ENCODE measurements around the gene ROBO2. TPM values are rescaled to one million over a fixed set of nuclear protein-coding genes. Genes with fewer than 3 reads are reported as not detected.

The ROBO2 gene
- total and polyA plus RNA-seq, 8 donors: 0.65 to 4.3 (median 1.6) TPM

- H3K4me3 ChIP-seq: no peak overlapping the region
- no peak for ATAC-seq
- H3K36me3 ChIP-seq: no peaks in the 10 kb centered on the region
- FAIRE-seq: no peak
- TF ChIP-seq, protein P1, sequence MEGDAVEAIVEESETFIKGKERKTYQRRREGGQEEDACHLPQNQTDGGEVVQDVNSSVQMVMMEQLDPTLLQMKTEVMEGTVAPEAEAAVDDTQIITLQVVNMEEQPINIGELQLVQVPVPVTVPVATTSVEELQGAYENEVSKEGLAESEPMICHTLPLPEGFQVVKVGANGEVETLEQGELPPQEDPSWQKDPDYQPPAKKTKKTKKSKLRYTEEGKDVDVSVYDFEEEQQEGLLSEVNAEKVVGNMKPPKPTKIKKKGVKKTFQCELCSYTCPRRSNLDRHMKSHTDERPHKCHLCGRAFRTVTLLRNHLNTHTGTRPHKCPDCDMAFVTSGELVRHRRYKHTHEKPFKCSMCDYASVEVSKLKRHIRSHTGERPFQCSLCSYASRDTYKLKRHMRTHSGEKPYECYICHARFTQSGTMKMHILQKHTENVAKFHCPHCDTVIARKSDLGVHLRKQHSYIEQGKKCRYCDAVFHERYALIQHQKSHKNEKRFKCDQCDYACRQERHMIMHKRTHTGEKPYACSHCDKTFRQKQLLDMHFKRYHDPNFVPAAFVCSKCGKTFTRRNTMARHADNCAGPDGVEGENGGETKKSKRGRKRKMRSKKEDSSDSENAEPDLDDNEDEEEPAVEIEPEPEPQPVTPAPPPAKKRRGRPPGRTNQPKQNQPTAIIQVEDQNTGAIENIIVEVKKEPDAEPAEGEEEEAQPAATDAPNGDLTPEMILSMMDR (IDR thresholded peaks at IDR 0.05): no peak
- H3K9me3 ChIP-seq: no peaks in the 10 kb centered on the region
- 61 to 71% methylated on average over 6 of the region's 6 CpGs for WGBS, 2 donors
- H3K4me1 ChIP-seq: no peaks in the 10 kb centered on the region
- no peak overlapping the region for H3K27ac ChIP-seq
- DNase-seq: no peak
- H3K27me3 ChIP-seq: no peaks in the 10 kb centered on the region
- intact Hi-C loops (cut with DNase I): no loop called here
Observed at GRCh38 chr3:77321646-77322045, 281.7 kb downstream of the ROBO2 start.

DNA sequence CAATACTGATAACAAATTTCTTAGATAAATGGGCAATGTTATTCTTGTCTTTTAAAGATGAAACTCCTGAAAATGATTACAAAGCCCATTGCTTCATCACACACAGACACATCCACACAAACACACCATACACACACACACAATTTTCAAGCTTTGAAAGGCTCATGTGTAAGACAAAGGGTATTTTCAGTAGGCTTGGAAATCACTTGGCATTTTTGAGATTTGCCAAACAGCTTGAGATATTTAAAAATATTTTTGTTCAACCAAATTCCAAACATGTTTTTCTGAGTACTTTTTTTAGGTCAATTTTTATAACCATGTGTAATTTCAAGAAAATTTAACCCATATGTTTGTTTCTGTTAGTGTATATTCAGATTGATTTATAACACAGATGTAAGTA is 283.7 kb downstream of the ROBO2 start:
- ATAC-seq: no peak
- FAIRE-seq: no peak

DNA sequence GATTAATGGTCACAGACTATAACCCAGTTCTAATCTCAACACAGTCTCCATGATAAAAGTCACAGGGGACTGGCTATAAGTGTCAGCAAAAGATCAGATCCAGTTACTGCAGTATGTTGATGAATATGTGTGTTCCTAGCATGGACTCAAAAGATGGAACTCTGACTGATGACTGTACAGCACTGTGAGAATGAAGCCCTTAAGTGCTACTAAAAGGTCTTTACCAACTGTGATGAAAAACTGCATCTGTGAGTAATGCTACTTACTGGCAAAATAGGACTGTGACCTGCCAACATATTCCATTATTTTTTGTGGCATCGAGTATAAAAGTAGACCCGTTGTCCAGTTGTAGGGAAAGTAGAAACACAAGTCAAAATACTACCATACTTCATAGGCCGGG is 284.2 kb downstream of the ROBO2 start:
- no peaks in the 10 kb centered on the region for H3K4me1 ChIP-seq
- no peak for DNase-seq
- H3K36me3 ChIP-seq: no peaks in the 10 kb centered on the region
- ATAC-seq: no peak
- intact Hi-C loops (cut with DNase I): no loop called here
- H3K4me3 ChIP-seq: no peak overlapping the region
- 91 to 93% methylated on average over 3 of the region's 3 CpGs for WGBS, 2 donors
- TF ChIP-seq, protein P1 (IDR thresholded peaks at IDR 0.05): no peak
- no peak overlapping the region for H3K27ac ChIP-seq
- H3K27me3 ChIP-seq: no peaks in the 10 kb centered on the region
- H3K9me3 ChIP-seq: no peaks in the 10 kb centered on the region
- FAIRE-seq: no peak

More for the DNA sequence above, 283.7 kb downstream of the ROBO2 start:
- no peaks in the 10 kb centered on the region for H3K4me1 ChIP-seq
- intact Hi-C loops (cut with DNase I): no loop called here
- no peak overlapping the region for H3K4me3 ChIP-seq
- H3K9me3 ChIP-seq: no peaks in the 10 kb centered on the region
- no peak for DNase-seq
- TF ChIP-seq, protein P1 (IDR thresholded peaks at IDR 0.05): no peak
- no peak overlapping the region for H3K27ac ChIP-seq
- H3K36me3 ChIP-seq: no peaks in the 10 kb centered on the region
- no peaks in the 10 kb centered on the region for H3K27me3 ChIP-seq

DNA sequence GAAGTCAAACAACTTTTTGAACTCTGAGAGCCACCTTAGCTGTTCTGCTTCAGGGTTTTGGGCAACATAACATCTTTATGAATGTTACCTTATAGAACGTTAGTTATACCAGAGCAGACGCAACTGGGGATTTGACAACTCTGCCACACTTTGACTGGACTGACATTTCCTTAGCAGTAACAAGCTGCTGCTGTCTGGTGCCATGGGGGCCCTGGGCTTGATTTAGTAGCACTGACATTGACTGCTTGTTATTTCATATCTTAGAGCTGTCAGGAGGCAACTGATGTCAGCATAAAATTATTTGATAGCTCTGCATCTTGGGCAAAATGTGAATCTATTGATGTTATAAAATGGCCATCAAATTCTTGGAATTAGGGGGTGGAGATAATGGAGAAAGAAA is 285.4 kb downstream of the ROBO2 start:
- no peak for FAIRE-seq
- H3K9me3 ChIP-seq: no peaks in the 10 kb centered on the region
- H3K4me1 ChIP-seq: no peaks in the 10 kb centered on the region
- TF ChIP-seq, protein P1 (IDR thresholded peaks at IDR 0.05): no peak
- no peaks in the 10 kb centered on the region for H3K36me3 ChIP-seq
- H3K27ac ChIP-seq: no peak overlapping the region
- WGBS, 2 donors: 84 to 91% methylated on average over 2 of the region's 2 CpGs
- intact Hi-C loops (cut with DNase I): no loop called here
- H3K27me3 ChIP-seq: no peaks in the 10 kb centered on the region
- no peak for ATAC-seq
- no peak overlapping the region for H3K4me3 ChIP-seq
- no peak for DNase-seq

- Histone ChIP-seq H3K4me1 (no peaks in the 10 kb centered on the region), H3K4me3 (no peak overlapping the region), H3K27me3 (no peaks in the 10 kb centered on the region), H3K27ac (no peak overlapping the region), H3K36me3 (no peaks in the 10 kb centered on the region), H3K9me3 (no peaks in the 10 kb centered on the region)
- TF ChIP-seq, protein P1 (IDR thresholded peaks at IDR 0.05): no peak
- FAIRE-seq: no peak
- WGBS, 2 donors: 73 to 89% methylated on average over 2 of the region's 2 CpGs
- no peak for DNase-seq
- intact Hi-C loops (cut with DNase I): no loop called here
- ATAC-seq: no peak
Observed at GRCh38 chr3:77325702-77326101, 285.8 kb downstream of the ROBO2 start.

Data from pancreas (tissue), 10 donors.